DOHH2 (cell line): ENCODE results near the gene PYDC1.

Experiments
- H3F3A ChIP-seq: fragments of 200-600 bp; sonication (generic), shearing (Covaris generic); 2 replicates; pipeline ENCODE4 v1.6.0; 2016; ENCODE audit warnings: antibody characterized with exemption, mild to moderate bottlenecking; ENCODE audit not compliant: control insufficient read depth, insufficient read depth
- H3K27ac ChIP-seq: fragments of 200-600 bp; sonication (generic); 2 replicates; pipeline ENCODE4 v1.5.1; 2014; ENCODE audit warnings: low read depth, mild to moderate bottlenecking, low read length, moderate library complexity
- H3K27me3 ChIP-seq: fragments of 200-600 bp; sonication (generic); 2 replicates; pipeline ENCODE4 v1.6.1; 2014; ENCODE audit warnings: mild to moderate bottlenecking, low read length, mixed read lengths; ENCODE audit not compliant: control insufficient read depth
- H3K36me3 ChIP-seq: fragments of 200-600 bp; sonication (generic); 2 replicates; pipeline ENCODE4 v1.6.1; 2014; ENCODE audit warnings: mild to moderate bottlenecking, low read length, moderate library complexity, mixed read lengths; ENCODE audit not compliant: control insufficient read depth
- H3K4me1 ChIP-seq: fragments of 200-600 bp; sonication (generic); 2 replicates; pipeline ENCODE4 v1.6.1; 2014; ENCODE audit warnings: mild to moderate bottlenecking, low read length, mixed read lengths; ENCODE audit not compliant: control insufficient read depth
- H3K4me2 ChIP-seq: fragments of 200-600 bp; sonication (generic); 2 replicates; pipeline ENCODE4 v1.6.0; 2014; ENCODE audit warnings: mild to moderate bottlenecking, low read length, moderate library complexity
- H3K4me3 ChIP-seq: fragments of 200-600 bp; sonication (generic); 2 replicates; pipeline ENCODE4 v1.5.1; 2014; ENCODE audit warnings: mild to moderate bottlenecking, low read length, mixed read lengths
- H3K79me2 ChIP-seq: fragments of 200-600 bp; sonication (generic); 2 replicates; pipeline ENCODE4 v1.6.1; 2014; ENCODE audit warnings: mild to moderate bottlenecking, low read length, mixed read lengths; ENCODE audit not compliant: control insufficient read depth
- H3K9me2 ChIP-seq: fragments of 200-600 bp; sonication (generic); replicated peaks from 2 replicates; pipeline ENCODE4 v1.6.1; 2014; ENCODE audit warnings: mild to moderate bottlenecking, low read length, mixed read lengths; ENCODE audit not compliant: control insufficient read depth
- H3K9me3 ChIP-seq: fragments of 200-600 bp; sonication (generic); 2 replicates; pipeline ENCODE4 v1.6.1; 2014; ENCODE audit warnings: antibody characterized with exemption, low read length, mixed read lengths; ENCODE audit not compliant: control insufficient read depth, insufficient read depth
- H4K20me1 ChIP-seq: fragments of 200-600 bp; sonication (generic); 2 replicates; pipeline ENCODE4 v1.6.0; 2014; ENCODE audit warnings: low read depth, mild to moderate bottlenecking, antibody characterized with exemption, low read length, moderate library complexity; ENCODE audit not compliant: control insufficient read depth, insufficient read depth
- CTCF ChIP-seq: fragments of 200-600 bp; sonication (generic); IDR thresholded peaks from one replicate; pipeline ENCODE4 v1.5.1; 2014; ENCODE audit warnings: antibody characterized with exemption, mild to moderate bottlenecking, low read depth, low read length; ENCODE audit not compliant: poor library complexity, severe bottlenecking
- EZH2phosphoT487 ChIP-seq: fragments of 200-600 bp; sonication (generic); IDR thresholded peaks from 2 replicates; pipeline ENCODE4 v1.6.1; 2017; ENCODE audit warnings: borderline replicate concordance, mild to moderate bottlenecking, antibody characterized with exemption, low read length, moderate library complexity, mixed read lengths

PYDC1 gene

GRCh38 chr16:31260136-31260931 is 43.4 kb upstream of the PYDC1 start:
- Histone ChIP-seq H3K36me3 (no peaks in the 10 kb centered on the region), H4K20me1 (no peaks in the 10 kb centered on the region), H3K4me3 (no peak overlapping the region), H3K4me2 (no peak overlapping the region), H3K9me2 (no peaks in the 10 kb centered on the region), H3K27me3 (peaks cover 18% of the 10 kb centered on the region), H3F3A (no peaks in the 10 kb centered on the region), H3K9me3 (no peaks in the 10 kb centered on the region), H3K27ac (no peak overlapping the region), H3K79me2 (no peaks in the 10 kb centered on the region), H3K4me1 (0 out of 2 replicates have a peak, but pooled peaks cover 3% of the 10 kb centered on the region)
- TF ChIP-seq EZH2phosphoT487: no peak

- Histone ChIP-seq H3K9me2 (no peaks in the 10 kb centered on the region), H3F3A (no peaks in the 10 kb centered on the region), H3K27ac (no peak overlapping the region), H3K4me2 (no peak overlapping the region), H3K27me3 (peaks cover 15% of the 10 kb centered on the region), H3K79me2 (no peaks in the 10 kb centered on the region), H4K20me1 (no peaks in the 10 kb centered on the region), H3K4me3 (no peak overlapping the region), H3K4me1 (0 out of 2 replicates have a peak, but pooled peaks cover 8% of the 10 kb centered on the region), H3K36me3 (no peaks in the 10 kb centered on the region), H3K9me3 (no peaks in the 10 kb centered on the region)
- TF ChIP-seq CTCF (no peak), EZH2phosphoT487 (no peak)
Measured at GRCh38 chr16:31258366-31258765, 41.4 kb upstream of the PYDC1 start.

GRCh38 chr16:31256466-31256865 is 39.5 kb upstream of the PYDC1 start:
- peaks cover 15% of the 10 kb centered on the region for H3K27me3 ChIP-seq
- no peaks in the 10 kb centered on the region for H3K79me2 ChIP-seq
- H3K9me2 ChIP-seq: no peaks in the 10 kb centered on the region
- no peak overlapping the region for H3K27ac ChIP-seq
- TF ChIP-seq EZH2phosphoT487: no peak
- H3K4me1 ChIP-seq: 0 out of 2 replicates have a peak, but pooled peaks cover 8% of the 10 kb centered on the region
- no peaks in the 10 kb centered on the region for H4K20me1 ChIP-seq
- H3F3A ChIP-seq: no peaks in the 10 kb centered on the region
- H3K4me3 ChIP-seq: no peak overlapping the region
- no peaks in the 10 kb centered on the region for H3K9me3 ChIP-seq
- H3K36me3 ChIP-seq: no peaks in the 10 kb centered on the region
- no peak overlapping the region for H3K4me2 ChIP-seq

DNA sequence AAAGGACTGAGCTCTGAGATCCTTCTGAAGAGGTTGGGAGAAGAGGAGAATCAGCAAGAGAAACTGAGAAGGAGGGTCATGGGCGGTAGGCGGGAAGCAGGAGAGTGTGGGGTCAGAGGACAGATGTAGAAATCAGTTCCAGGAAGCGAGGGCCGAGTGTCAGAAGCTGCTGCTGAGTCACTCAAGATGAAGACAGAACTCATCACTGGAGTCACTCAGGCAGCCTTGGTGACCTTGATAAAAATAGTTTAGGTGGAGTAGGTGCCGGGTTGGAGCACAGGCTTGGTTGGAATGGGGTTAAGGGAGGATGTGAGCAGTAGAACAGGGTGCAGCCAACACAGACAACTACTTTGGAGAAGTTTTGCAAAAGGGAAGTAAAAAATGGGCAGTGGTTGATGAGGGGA is 36.7 kb upstream of the PYDC1 start:
- H3K4me2 ChIP-seq: no peak overlapping the region
- TF ChIP-seq CTCF: no peak
- no peak for TF ChIP-seq EZH2phosphoT487

More for the DNA sequence above, 36.7 kb upstream of the PYDC1 start:
- 0 out of 2 replicates have a peak, but pooled peaks cover 4% of the 10 kb centered on the region for H3K27me3 ChIP-seq
- no peak overlapping the region for H3K27ac ChIP-seq
- no peaks in the 10 kb centered on the region for H3K9me3 ChIP-seq
- H3K4me1 ChIP-seq: 0 out of 2 replicates have a peak, but pooled peaks cover 5% of the 10 kb centered on the region
- no peaks in the 10 kb centered on the region for H3K36me3 ChIP-seq
- H3K79me2 ChIP-seq: no peaks in the 10 kb centered on the region
- no peaks in the 10 kb centered on the region for H4K20me1 ChIP-seq
- H3K4me3 ChIP-seq: no peak overlapping the region
- no peaks in the 10 kb centered on the region for H3F3A ChIP-seq
- no peaks in the 10 kb centered on the region for H3K9me2 ChIP-seq
